Measurements from ENCODE around the gene SLC13A2. TPM values are rescaled to one million over a fixed set of nuclear protein-coding genes. Genes with fewer than 3 reads are reported as not detected.

The SLC13A2 gene
- total RNA-seq, 2 donors from 2014 or later: not detected

DNA sequence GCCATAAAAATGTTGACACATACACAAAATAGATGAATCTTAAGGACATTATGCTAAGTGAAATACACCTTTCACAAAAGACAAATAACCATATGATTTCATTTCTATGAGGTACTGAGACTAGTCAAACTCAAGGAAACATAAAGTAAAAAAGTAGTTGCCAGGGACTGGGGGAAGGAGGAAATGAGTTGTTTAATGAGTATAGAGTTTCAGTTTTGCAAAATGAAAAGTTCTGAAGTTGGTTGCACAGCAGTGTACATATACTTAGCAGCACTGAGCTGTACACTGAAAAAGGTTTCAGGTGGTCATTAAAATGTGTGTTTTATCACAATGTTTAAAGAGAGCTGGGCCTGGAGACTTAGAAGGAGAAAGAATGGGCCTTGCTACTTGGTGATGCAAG is 4.7 kb upstream of the SLC13A2 start:
- Histone ChIP-seq H3K27ac (ENCODE audit: low read depth, low read length) (no peak overlapping the region), H3K4me1 (ENCODE audit: control insufficient read depth, insufficient read depth, low read length) (peaks cover 29% of the 10 kb centered on the region), H3K9me3 (ENCODE audit: control insufficient read depth, low read length) (no peaks in the 10 kb centered on the region), H3K36me3 (ENCODE audit: control insufficient read depth, insufficient read depth, low read length) (no peaks in the 10 kb centered on the region), H3K27me3 (ENCODE audit: control insufficient read depth, insufficient read depth, low read length, poor library complexity, severe bottlenecking) (peaks cover 58% of the 10 kb centered on the region), H3K4me3 (ENCODE audit: low read length) (no peak overlapping the region), H3K9ac (ENCODE audit: extremely low read depth, low read length, poor library complexity, severe bottlenecking) (no peak overlapping the region)
- H3K9me3 Mint-ChIP-seq: no peaks in the 10 kb centered on the region
- H3K27ac Mint-ChIP-seq: no peak overlapping the region
- H3K4me1 Mint-ChIP-seq: peaks cover 44% of the 10 kb centered on the region
- TF ChIP-seq, protein P1, sequence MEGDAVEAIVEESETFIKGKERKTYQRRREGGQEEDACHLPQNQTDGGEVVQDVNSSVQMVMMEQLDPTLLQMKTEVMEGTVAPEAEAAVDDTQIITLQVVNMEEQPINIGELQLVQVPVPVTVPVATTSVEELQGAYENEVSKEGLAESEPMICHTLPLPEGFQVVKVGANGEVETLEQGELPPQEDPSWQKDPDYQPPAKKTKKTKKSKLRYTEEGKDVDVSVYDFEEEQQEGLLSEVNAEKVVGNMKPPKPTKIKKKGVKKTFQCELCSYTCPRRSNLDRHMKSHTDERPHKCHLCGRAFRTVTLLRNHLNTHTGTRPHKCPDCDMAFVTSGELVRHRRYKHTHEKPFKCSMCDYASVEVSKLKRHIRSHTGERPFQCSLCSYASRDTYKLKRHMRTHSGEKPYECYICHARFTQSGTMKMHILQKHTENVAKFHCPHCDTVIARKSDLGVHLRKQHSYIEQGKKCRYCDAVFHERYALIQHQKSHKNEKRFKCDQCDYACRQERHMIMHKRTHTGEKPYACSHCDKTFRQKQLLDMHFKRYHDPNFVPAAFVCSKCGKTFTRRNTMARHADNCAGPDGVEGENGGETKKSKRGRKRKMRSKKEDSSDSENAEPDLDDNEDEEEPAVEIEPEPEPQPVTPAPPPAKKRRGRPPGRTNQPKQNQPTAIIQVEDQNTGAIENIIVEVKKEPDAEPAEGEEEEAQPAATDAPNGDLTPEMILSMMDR (conservative IDR thresholded peaks at IDR 0.05): no peak
- H3K36me3 Mint-ChIP-seq (ENCODE audit: low read depth): no peaks in the 10 kb centered on the region
- DNase-seq: no peak
- peaks cover 62% of the 10 kb centered on the region for H3K27me3 Mint-ChIP-seq (ENCODE audit: insufficient read depth)
- no peak overlapping the region for H3K4me3 Mint-ChIP-seq

DNA sequence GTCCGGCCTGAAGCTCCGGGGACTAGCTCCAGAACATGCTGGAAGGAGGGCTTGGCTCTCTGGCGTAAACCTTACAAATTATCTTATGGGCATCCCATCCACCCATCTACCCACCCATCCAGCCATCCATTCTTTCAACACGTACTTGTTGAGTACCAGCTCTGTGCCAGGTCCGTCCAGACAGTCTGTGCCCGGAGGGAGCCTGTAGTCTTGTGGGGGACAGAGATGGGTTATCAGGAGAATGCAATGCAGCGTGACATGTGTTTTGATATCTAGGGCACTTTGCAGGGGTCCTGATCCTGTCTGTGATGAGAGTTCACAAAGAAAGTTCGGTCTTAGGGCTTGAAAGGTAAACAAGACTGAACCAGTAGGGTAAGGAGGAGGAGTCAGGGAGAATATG is 4.1 kb upstream of the SLC13A2 start:
- peaks cover 58% of the 10 kb centered on the region for H3K27me3 Mint-ChIP-seq (ENCODE audit: insufficient read depth)
- no peak for DNase-seq
- 88 to 91% methylated on average over 6 to 8 of the region's 8 CpGs for WGBS, 2 experiments (ENCODE audit: insufficient coverage in 1 of 2, insufficient read length in 1 of 2)

DNA sequence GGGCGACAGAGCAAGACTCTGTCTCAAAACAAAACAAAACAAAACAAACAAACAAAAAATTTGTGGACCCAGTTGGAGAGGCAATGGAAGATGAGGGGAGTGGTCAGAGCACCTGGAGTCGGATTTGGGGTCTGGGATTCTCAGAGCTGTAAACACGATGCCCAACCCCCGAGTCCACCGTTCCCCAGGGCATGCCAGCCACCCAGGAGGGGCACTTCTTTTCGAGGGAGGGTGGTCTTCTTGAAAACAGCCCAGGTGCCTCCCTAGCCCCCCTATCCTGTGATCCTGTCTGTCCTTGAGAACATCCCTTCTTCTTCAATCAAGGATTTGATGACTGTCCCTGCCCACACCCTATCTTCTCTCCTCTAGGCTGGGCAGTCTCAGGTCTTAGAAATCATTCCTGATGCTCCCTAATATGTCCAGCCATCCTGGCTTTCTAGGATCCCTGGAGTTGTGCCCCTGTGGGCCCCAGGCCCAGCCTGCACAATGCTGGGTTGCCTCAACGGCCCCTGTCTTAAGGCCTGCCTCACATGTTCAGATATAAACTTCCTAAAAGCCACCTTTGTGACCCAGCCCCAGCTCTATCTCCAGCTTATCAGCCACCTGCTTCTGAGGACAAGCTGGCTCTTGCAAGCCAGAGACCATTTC is 3.1 kb upstream of the SLC13A2 start:
- no peak overlapping the region for H3K27ac ChIP-seq (ENCODE audit: low read depth, low read length)
- Mint-ChIP-seq H3K4me3 (no peak overlapping the region), H3K4me1 (peaks cover 52% of the 10 kb centered on the region), H3K9me3 (no peaks in the 10 kb centered on the region), H3K27me3 (ENCODE audit: insufficient read depth) (peaks cover 48% of the 10 kb centered on the region), H3K27ac (no peak overlapping the region), H3K36me3 (ENCODE audit: low read depth) (no peaks in the 10 kb centered on the region)
- H3K9ac ChIP-seq (ENCODE audit: extremely low read depth, low read length, poor library complexity, severe bottlenecking): no peak overlapping the region
- WGBS, 2 experiments (ENCODE audit: insufficient coverage in 1 of 2, insufficient read length in 1 of 2): 92% methylated on average over 2 to 6 of the region's 7 CpGs
- no peak for DNase-seq
- H3K4me1 ChIP-seq (ENCODE audit: control insufficient read depth, insufficient read depth, low read length): peaks cover 30% of the 10 kb centered on the region
- H3K4me3 ChIP-seq (ENCODE audit: low read length): no peak overlapping the region
- TF ChIP-seq, protein P1 (conservative IDR thresholded peaks at IDR 0.05): no peak
- H3K36me3 ChIP-seq (ENCODE audit: control insufficient read depth, insufficient read depth, low read length): no peaks in the 10 kb centered on the region
- peaks cover 42% of the 10 kb centered on the region for H3K27me3 ChIP-seq (ENCODE audit: control insufficient read depth, insufficient read depth, low read length, poor library complexity, severe bottlenecking)
- H3K9me3 ChIP-seq (ENCODE audit: control insufficient read depth, low read length): no peaks in the 10 kb centered on the region

More for the DNA sequence above, 4.1 kb upstream of the SLC13A2 start:
- no peaks in the 10 kb centered on the region for H3K9me3 Mint-ChIP-seq
- H3K4me1 Mint-ChIP-seq: peaks cover 50% of the 10 kb centered on the region
- H3K27ac Mint-ChIP-seq: no peak overlapping the region
- no peak overlapping the region for H3K9ac ChIP-seq (ENCODE audit: extremely low read depth, low read length, poor library complexity, severe bottlenecking)
- H3K27me3 ChIP-seq (ENCODE audit: control insufficient read depth, insufficient read depth, low read length, poor library complexity, severe bottlenecking): peaks cover 52% of the 10 kb centered on the region
- no peak overlapping the region for H3K4me3 Mint-ChIP-seq
- H3K4me1 ChIP-seq (ENCODE audit: control insufficient read depth, insufficient read depth, low read length): peaks cover 29% of the 10 kb centered on the region
- no peaks in the 10 kb centered on the region for H3K9me3 ChIP-seq (ENCODE audit: control insufficient read depth, low read length)
- TF ChIP-seq, protein P1 (conservative IDR thresholded peaks at IDR 0.05): no peak
- H3K27ac ChIP-seq (ENCODE audit: low read depth, low read length): no peak overlapping the region
- H3K36me3 Mint-ChIP-seq (ENCODE audit: low read depth): no peaks in the 10 kb centered on the region
- no peaks in the 10 kb centered on the region for H3K36me3 ChIP-seq (ENCODE audit: control insufficient read depth, insufficient read depth, low read length)
- no peak overlapping the region for H3K4me3 ChIP-seq (ENCODE audit: low read length)

All from endodermal cell (in vitro differentiated cells).